G401 (cell line): ENCODE measurements around the gene MPRIP. TPM values are rescaled to one million over a fixed set of nuclear protein-coding genes. Genes with fewer than 3 reads are reported as not detected.

ENCODE experiments used
- DNase-seq: peaks from one replicate; pipeline ENCODE4 v3.0.0-alpha.2; 2015; ENCODE audit warnings: low spot score
- in situ Hi-C: cut with HindIII; loops from 2 replicates; pipeline ENCODE4 v1.10.0; 2016; ENCODE audit warnings: low sequenced_read_pairs, mixed read lengths
- total RNA-seq: library from RNA; depleted of rRNA; stranded (reverse); fragments of >200 nt; shearing (Covaris generic); gene quantifications from 2 replicates; pipeline ENCODE4 v1.2.3, GENCODE V29; 2014

Gene MPRIP
- total RNA-seq, 1 experiment from 2014 or later: 97.1 TPM

GRCh38 chr17:17060930-17061329 lies 18.7 kb downstream of the MPRIP start:
- DNase-seq: no peak

GRCh38 chr17:17061516-17061915 lies 19.3 kb downstream of the MPRIP start:
- no peak for DNase-seq
- in situ Hi-C loops: no loop called here

More at GRCh38 chr17:17060930-17061329, 18.7 kb downstream of the MPRIP start:
- in situ Hi-C loops: no loop called here

GRCh38 chr17:17062356-17062755 lies 20.1 kb downstream of the MPRIP start:
- in situ Hi-C loops: no loop called here
- no peak for DNase-seq

- no peak for DNase-seq
- in situ Hi-C loops: no loop called here
Observed at GRCh38 chr17:17062866-17063265, 20.6 kb downstream of the MPRIP start.

GRCh38 chr17:17063546-17064122 lies 21.4 kb downstream of the MPRIP start:
- in situ Hi-C loops: no loop called here
- DNase-seq: peak; percentile 48

GRCh38 chr17:17064322-17064721 lies 22.1 kb downstream of the MPRIP start:
- in situ Hi-C loops: no loop called here

GRCh38 chr17:17066021-17066420 lies 23.8 kb downstream of the MPRIP start:
- in situ Hi-C loops: no loop called here
- DNase-seq: no peak

More at GRCh38 chr17:17064322-17064721, 22.1 kb downstream of the MPRIP start:
- no peak for DNase-seq

- DNase-seq: no peak
- in situ Hi-C loops: no loop called here
Observed at GRCh38 chr17:17067257-17067656, 25.0 kb downstream of the MPRIP start.

- in situ Hi-C loops: no loop called here
- DNase-seq: no peak
Observed at GRCh38 chr17:17069849-17070248, 27.6 kb downstream of the MPRIP start.

- in situ Hi-C loops: no loop called here
- no peak for DNase-seq
Observed at GRCh38 chr17:17070931-17071330, 28.7 kb downstream of the MPRIP start.

GRCh38 chr17:17071531-17072360 lies 29.5 kb downstream of the MPRIP start:
- in situ Hi-C loops: no loop called here
- DNase-seq: no peak

- no peak for DNase-seq
- in situ Hi-C loops: no loop called here
Observed at GRCh38 chr17:17072546-17072945, 30.3 kb downstream of the MPRIP start.

- DNase-seq: no peak
- in situ Hi-C loops: no loop called here
Observed at GRCh38 chr17:17073030-17073564, 30.8 kb downstream of the MPRIP start.

GRCh38 chr17:17073581-17074403 lies 31.5 kb downstream of the MPRIP start:
- in situ Hi-C loops: no loop called here
- DNase-seq: no peak

- in situ Hi-C loops: no loop called here
- no peak for DNase-seq
Observed at GRCh38 chr17:17075125-17075781, 33.0 kb downstream of the MPRIP start.

- in situ Hi-C loops: no loop called here
- no peak for DNase-seq
Observed at GRCh38 chr17:17076066-17076465, 33.8 kb downstream of the MPRIP start.

- in situ Hi-C loops: no loop called here
- DNase-seq: no peak
Observed at GRCh38 chr17:17077101-17077500, 34.8 kb downstream of the MPRIP start.

- in situ Hi-C loops: no loop called here
- DNase-seq: no peak
Observed at GRCh38 chr17:17077861-17078732, 35.8 kb downstream of the MPRIP start.
